Adrenal gland (tissue), 12 donors: ENCODE results near the gene RNFT2. TPM values are rescaled to one million over a fixed set of nuclear protein-coding genes. Genes with fewer than 3 reads are reported as not detected.
"Not testable (repeated sequence)": the region's sequence is repeated elsewhere in the genome, so short reads cannot be mapped to it uniquely, and the experiment has no call there.

Source experiments
- DNase-seq, 7 donors: peaks; one replicate each; pipeline ENCODE4 v3.0.0-alpha.2; 2019 to 2020
- H3K27ac ChIP-seq, 5 donors: fragments of 200-600 bp; sonication (generic) in 4 of 5; 1 replicate in 3 of 5; 2 replicates in 2 of 5; pipeline versions ENCODE4 v1.5.1 to v1.8.0; 2016 to 2020; ENCODE audit warnings: mild to moderate bottlenecking in 1 of 5
- H3K27me3 ChIP-seq: fragments of 200-600 bp; 2 replicates; pipeline ENCODE4 v1.8.0; 2021
- H3K36me3 ChIP-seq, 2 donors: fragments of 200-600 bp; replicated peaks in 1 of 2; 1 replicate in 1 of 2; 2 replicates in 1 of 2; pipeline versions ENCODE4 v1.5.1 to v1.8.0; 2018 to 2022
- H3K4me1 ChIP-seq, 2 donors: fragments of 200-600 bp; replicated peaks in 1 of 2; 1 replicate in 1 of 2; 2 replicates in 1 of 2; pipeline versions ENCODE4 v1.5.1 to v1.8.0; 2018 to 2021
- H3K4me3 ChIP-seq, 4 donors: fragments of 200-600 bp; sonication (generic) in 3 of 4; one replicate each; pipeline ENCODE4 v1.5.1; 2016 to 2018
- H3K9me3 ChIP-seq, 3 donors: fragments of 200-600 bp; sonication (generic) in 1 of 3; replicated peaks in 1 of 3; 1 replicate in 2 of 3; 2 replicates in 1 of 3; pipeline versions ENCODE4 v1.5.1 to v1.8.0; 2016 to 2021
- POLR2A ChIP-seq, 2 donors: fragments of 450-650 bp; IDR thresholded peaks; one replicate each; pipeline ENCODE4 v1.6.1; 2017; ENCODE audit warnings: antibody characterized with exemption in 2 of 2, mild to moderate bottlenecking in 2 of 2, moderate library complexity in 1 of 2
- WGBS, 4 donors: extraction: QIAGEN DNeasy Blood & Tissue Kit in 2 of 4; methylation state at CpG; one replicate each; pipeline versions ENCODE4 v1.1.5 to v1.1.7; 2013 to 2017; 5-methylcytosine and 5-hydroxymethylcytosine counted together
- intact Hi-C, 2 donors: fragments of 100-400 bp; cut with DNase I; formaldehyde crosslinking; loops; one replicate each; pipeline versions ENCODE4 v1.14.1 to v1.15.0; 2022 to 2023
- polyA plus RNA-seq, 3 donors: library from polyadenylated mRNA; stranded (reverse); fragments of 200-250 nt in 2 of 3; fragments of 350-450 nt in 1 of 3; fragmentation: Illumina TruSeq in 1 of 3; extraction: RNeasy Lipid Tissue Mini Kit (QIAGEN cat#74804) in 1 of 3; gene quantifications; one replicate each; pipeline ENCODE4 v1.2.3, GENCODE V29; 2013 to 2014
- total RNA-seq, 9 donors: library from RNA; depleted of rRNA in 4 of 9; stranded (reverse); fragments of >200 nt in 4 of 9; fragments of 120-200 nt in 1 of 9; fragmentation: NEBNext Ultra II Directional in 1 of 9; extraction: Animal tissue kit (Norgen Biotek cat#: 25700) in 1 of 9; gene quantifications; one replicate each; pipeline versions ENCODE4 v1.1.0 to v1.2.4, GENCODE V29; 2013 to 2023
- TF ChIP-seq, protein P1 (sequence below), 6 experiments: fragments of 450-650 bp in 4 of 6; fragments of 200-600 bp in 2 of 6; sonication (generic) in 1 of 6; IDR thresholded peaks; 1 replicate in 5 of 6; 2 replicates in 1 of 6; pipeline versions ENCODE4 v1.5.1 to v1.8.0; 2016 to 2021; ENCODE audit warnings: antibody characterized with exemption in 6 of 6, mild to moderate bottlenecking in 2 of 6, moderate library complexity in 1 of 6
- donor health status: healthy with polysubstance abuse.
- donor health status: Bipolar disorder and iron deficiency.
- donor health status: DM: yes; HTN: yes; CAD: no.
- donor health status: DM: no; HTN: no; CAD: no.
- donor health status: DM: no; HTN: no; CAD: no.
- donor health status: DM: yes; HTN: yes; CAD: no.

Gene RNFT2
- total and polyA plus RNA-seq, 12 donors, result 2.8 to 11.4 (median 5.8) TPM

DNA sequence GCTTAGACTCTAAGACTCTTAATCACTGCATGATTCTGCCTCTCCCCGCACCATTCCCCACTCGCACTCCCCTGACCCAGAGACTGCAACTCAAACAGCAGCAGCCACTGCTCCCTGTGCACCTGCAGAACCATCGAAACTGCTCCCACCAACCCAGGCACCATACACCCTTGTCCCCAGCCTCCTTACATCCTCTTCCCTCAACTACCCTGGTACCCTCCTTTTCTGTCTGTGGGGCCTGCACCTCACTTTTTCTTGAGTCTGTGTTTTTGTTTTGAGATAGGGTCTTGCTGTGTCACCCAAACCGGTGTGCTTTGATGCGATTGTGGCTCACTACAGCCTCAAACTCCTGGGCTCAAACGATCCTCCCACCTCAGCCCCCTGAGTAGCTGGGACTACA is 69.4 kb downstream of the RNFT2 start:
- H3K9me3 ChIP-seq, result no peaks in the 10 kb centered on the region
- no peaks in the 10 kb centered on the region for H3K4me1 ChIP-seq
- no peaks in the 10 kb centered on the region for H3K36me3 ChIP-seq
- H3K4me3 ChIP-seq, result no peak overlapping the region
- H3K27me3 ChIP-seq, result no peaks in the 10 kb centered on the region
- no peak for DNase-seq
- no peak overlapping the region for H3K27ac ChIP-seq
- intact Hi-C loops, result no loop called here
- TF ChIP-seq POLR2A (IDR thresholded peaks at IDR 0.05), result no peak
- TF ChIP-seq, protein P1, sequence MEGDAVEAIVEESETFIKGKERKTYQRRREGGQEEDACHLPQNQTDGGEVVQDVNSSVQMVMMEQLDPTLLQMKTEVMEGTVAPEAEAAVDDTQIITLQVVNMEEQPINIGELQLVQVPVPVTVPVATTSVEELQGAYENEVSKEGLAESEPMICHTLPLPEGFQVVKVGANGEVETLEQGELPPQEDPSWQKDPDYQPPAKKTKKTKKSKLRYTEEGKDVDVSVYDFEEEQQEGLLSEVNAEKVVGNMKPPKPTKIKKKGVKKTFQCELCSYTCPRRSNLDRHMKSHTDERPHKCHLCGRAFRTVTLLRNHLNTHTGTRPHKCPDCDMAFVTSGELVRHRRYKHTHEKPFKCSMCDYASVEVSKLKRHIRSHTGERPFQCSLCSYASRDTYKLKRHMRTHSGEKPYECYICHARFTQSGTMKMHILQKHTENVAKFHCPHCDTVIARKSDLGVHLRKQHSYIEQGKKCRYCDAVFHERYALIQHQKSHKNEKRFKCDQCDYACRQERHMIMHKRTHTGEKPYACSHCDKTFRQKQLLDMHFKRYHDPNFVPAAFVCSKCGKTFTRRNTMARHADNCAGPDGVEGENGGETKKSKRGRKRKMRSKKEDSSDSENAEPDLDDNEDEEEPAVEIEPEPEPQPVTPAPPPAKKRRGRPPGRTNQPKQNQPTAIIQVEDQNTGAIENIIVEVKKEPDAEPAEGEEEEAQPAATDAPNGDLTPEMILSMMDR (IDR thresholded peaks at IDR 0.05), result no peak
- WGBS, 4 donors, result 91 to 94% (median 93%) methylated on average over 6 of the region's 6 CpGs

DNA sequence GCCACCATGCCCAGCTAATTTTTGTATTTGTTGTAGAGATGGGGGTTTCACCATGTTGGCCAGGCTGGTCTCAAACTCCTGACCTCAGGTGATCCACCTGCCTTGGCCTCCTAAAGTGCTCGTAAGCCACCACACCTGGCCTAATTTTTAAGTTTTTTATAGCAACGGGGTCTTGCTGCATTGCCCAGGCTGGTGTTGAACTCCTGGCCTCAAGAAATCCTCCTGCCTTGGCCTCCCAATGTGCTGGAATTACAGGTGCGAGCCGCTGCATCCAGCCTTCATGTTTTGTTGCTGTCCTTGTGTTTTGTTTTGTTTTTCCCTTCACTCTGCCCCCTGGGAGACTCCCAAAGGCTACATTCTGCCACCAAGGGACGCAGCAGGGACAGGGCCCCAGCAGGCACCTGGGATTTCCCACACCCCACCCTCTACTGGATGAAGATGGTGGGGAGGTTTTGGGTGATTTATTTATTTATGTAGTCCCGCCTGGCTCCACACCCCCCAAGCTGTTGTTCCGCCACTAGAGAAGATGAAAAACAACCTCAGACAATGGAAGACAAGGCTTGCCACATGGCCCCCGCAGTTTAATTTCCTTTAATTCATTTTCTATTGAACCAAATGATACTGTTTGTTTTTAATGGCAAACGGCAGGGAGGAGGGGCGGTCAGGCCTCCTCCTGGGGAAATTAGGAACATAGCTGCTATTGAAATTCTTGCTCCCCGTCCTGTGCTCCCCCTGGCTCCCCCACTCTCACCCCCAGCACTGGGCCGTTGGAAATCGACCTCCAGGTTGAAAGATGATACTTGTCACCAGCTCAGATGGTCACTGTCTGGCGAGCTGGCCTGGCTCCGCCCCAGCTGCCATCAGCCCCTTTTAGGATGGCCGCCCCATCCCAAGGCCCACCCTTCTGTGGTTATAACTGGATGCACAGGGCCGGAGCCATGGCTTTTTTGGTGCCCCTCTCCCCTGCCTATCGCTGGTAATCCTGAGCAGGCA is 70.3 kb downstream of the RNFT2 start:
- Histone ChIP-seq H3K27me3 (no peaks in the 10 kb centered on the region), H3K4me1 (no peaks in the 10 kb centered on the region), H3K36me3 (no peaks in the 10 kb centered on the region), H3K27ac (no peak overlapping the region), H3K9me3 (no peaks in the 10 kb centered on the region), H3K4me3 (no peak overlapping the region)
- TF ChIP-seq POLR2A (IDR thresholded peaks at IDR 0.05), result no peak
- TF ChIP-seq, protein P1 (IDR thresholded peaks at IDR 0.05), result no peak
- whole genome bisulfite sequencing, 4 donors, result 82 to 86% (median 82%) methylated on average over 16 to 18 of the region's 18 CpGs
- intact Hi-C loops, result no loop called here
- no peak for DNase-seq

DNA sequence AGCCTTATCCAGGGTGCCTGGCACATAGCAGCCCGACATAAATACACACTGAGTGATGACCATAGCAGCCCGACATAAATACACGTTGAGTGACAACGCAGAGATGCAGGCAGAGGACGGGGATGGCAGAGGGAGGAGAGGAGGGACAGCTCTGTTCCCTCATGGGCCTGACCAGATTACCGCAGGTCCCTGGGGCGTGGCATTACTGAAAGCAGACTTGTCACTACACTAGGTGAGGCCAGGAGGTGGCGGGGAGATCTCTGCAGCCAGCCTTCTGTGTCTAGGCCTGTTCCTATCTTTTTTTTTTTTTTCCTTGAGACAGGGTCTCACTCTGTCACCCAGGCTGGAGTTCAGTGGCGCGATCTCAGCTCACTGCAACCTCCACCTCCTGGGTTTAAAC is 74.1 kb downstream of the RNFT2 start:
- 89 to 94% (median 93%) methylated on average over 10 of the region's 10 CpGs for WGBS, 4 donors
- Histone ChIP-seq H3K9me3 (no peaks in the 10 kb centered on the region), H3K27ac (no peak overlapping the region), H3K36me3 (no peaks in the 10 kb centered on the region), H3K4me1 (no peaks in the 10 kb centered on the region), H3K27me3 (no peaks in the 10 kb centered on the region), H3K4me3 (no peak overlapping the region)
- intact Hi-C loops, result no loop called here
- no peak for TF ChIP-seq POLR2A (IDR thresholded peaks at IDR 0.05)
- TF ChIP-seq, protein P1 (IDR thresholded peaks at IDR 0.05), result no peak
- DNase-seq, result no peak

DNA sequence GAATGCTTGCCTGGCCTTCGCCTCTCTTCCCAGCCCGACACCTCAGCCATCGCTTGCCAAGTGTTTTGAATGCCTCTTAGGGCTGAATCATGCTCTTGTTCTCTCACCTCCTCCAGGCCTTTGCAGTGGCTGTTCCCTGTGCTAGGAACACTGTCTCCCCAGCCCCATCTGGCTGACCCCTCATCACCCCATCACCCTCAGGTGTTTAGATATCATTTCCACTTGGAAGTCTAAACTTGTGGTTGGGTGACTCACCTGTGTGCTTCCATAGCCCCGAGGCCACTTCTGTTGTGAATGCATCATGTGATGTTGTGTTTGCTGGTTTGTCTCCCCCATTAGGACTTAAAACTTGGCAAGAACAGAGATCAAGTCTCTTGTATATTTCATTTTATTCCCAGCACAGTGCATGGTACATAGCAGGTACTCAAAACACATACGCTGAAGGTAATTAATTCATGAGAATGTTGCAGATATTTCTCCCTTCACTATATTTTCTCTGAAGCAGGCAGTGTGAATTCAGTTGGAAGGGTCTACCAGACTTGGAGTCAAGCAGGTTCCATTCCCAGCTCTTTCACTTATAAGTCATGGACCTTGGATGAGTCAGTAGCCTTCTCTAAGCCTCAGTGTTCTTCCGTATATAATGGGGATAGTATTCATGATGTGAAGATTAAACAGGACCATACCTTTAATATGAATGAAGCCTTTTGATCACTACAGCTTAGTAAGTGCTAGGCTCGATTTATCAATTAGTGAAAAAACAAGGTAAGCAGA is 75.3 kb downstream of the RNFT2 start:
- intact Hi-C loops, result no loop called here
- no peak for DNase-seq
- TF ChIP-seq, protein P1 (IDR thresholded peaks at IDR 0.05), result no peak
- no peak for TF ChIP-seq POLR2A (IDR thresholded peaks at IDR 0.05)
- Histone ChIP-seq H3K27ac (no peak overlapping the region), H3K4me3 (no peak overlapping the region), H3K27me3 (no peaks in the 10 kb centered on the region), H3K36me3 (no peaks in the 10 kb centered on the region), H3K4me1 (peaks cover 0 to 8% of the 10 kb centered on the region in 2 donors), H3K9me3 (no peaks in the 10 kb centered on the region)
- 83 to 89% (median 89%) methylated on average over 7 of the region's 7 CpGs for WGBS, 4 donors

DNA sequence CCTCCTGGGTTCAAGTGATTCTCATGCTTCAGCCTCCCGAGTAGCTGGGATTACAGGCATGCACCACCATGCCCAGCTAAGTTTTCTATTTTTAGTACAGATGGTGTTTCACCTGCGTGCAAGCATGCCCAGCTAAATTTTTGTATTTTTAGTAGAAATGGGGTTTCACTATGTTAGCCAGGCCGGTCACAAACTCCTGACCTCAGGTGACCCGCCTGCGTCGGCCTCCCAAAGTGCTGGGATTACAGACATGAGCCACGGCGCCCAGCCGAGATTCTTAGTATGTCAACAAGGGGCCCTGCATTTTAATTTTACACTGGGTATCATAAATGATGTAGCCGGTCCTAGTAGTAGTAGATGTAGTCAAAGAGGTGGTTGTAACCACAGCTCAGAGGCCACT is 76.7 kb downstream of the RNFT2 start:
- H3K9me3 ChIP-seq, DNase-seq, H3K36me3 ChIP-seq, intact Hi-C loops, H3K4me3 ChIP-seq, H3K27ac ChIP-seq, H3K27me3 ChIP-seq: not testable (repeated sequence)
- 89 to 95% (median 93%) methylated on average over 9 to 10 of the region's 10 CpGs for WGBS, 4 donors
- peaks cover 0 to 13% of the 10 kb centered on the region in 2 donors for H3K4me1 ChIP-seq
